ENCODE results near the gene LAMA2. TPM values are rescaled to one million over a fixed set of nuclear protein-coding genes. Genes with fewer than 3 reads are reported as not detected.

The LAMA2 gene
- total and polyA plus RNA-seq, 2 donors from 2014 or later: 2.2 to 20.8 TPM

DNA sequence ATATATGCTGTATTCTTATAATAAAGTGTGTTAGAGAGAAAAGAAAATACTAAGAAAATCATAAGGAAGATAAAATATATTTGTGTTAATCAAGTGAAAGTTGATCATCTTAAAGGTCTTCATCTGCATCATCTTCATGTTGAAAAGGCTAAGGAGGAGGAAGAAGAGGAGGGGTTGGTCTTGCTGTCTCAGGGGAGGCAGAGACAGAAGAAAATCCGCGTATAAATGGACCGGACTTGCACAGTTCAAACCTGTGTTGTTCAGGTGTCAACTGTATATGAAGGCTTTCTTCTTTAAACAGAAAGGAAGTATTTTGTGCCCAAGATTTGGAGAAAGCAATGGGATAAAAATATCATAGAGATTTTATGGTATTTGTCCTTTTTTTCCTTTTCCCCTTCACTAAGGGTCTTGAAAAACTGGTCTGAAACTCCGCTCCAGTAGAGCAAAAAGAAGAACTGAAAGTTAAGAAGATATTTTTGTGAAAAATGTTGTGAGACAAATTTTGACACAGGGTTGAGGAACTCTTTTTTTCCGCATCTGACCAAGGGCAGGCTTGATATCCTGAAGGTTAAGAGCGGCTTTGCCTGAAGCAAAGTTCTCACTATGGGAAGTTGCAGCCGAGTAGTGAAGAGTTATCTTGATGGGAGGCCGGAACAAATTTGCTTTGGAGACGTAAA lies 350.7 kb downstream of the LAMA2 start:
- intact Hi-C loops (cut with DNase I): no loop called here
- no peak for DNase-seq
- H3K9ac ChIP-seq (ENCODE audit: low read length in 3 of 3): no peak overlapping the region
- H3K27me3 ChIP-seq (ENCODE audit: control insufficient read depth, insufficient read depth, low read length): no peaks in the 10 kb centered on the region
- TF ChIP-seq, protein P1, sequence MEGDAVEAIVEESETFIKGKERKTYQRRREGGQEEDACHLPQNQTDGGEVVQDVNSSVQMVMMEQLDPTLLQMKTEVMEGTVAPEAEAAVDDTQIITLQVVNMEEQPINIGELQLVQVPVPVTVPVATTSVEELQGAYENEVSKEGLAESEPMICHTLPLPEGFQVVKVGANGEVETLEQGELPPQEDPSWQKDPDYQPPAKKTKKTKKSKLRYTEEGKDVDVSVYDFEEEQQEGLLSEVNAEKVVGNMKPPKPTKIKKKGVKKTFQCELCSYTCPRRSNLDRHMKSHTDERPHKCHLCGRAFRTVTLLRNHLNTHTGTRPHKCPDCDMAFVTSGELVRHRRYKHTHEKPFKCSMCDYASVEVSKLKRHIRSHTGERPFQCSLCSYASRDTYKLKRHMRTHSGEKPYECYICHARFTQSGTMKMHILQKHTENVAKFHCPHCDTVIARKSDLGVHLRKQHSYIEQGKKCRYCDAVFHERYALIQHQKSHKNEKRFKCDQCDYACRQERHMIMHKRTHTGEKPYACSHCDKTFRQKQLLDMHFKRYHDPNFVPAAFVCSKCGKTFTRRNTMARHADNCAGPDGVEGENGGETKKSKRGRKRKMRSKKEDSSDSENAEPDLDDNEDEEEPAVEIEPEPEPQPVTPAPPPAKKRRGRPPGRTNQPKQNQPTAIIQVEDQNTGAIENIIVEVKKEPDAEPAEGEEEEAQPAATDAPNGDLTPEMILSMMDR (IDR thresholded peaks at IDR 0.05; ENCODE audit: borderline replicate concordance, extremely low read depth, insufficient read depth): no peak
- H3K9me3 ChIP-seq (ENCODE audit: control insufficient read depth in 2 of 3, insufficient read depth in 1 of 3, low read length in 3 of 3): no peaks in the 10 kb centered on the region
- no peaks in the 10 kb centered on the region for H3K4me1 ChIP-seq (ENCODE audit: control insufficient read depth in 2 of 3, insufficient read depth in 2 of 3, low read depth in 1 of 3, low read length in 3 of 3)
- H3K27ac ChIP-seq (ENCODE audit: low read depth in 2 of 2, low read length in 2 of 2): no peak overlapping the region
- no peaks in the 10 kb centered on the region for H3K36me3 ChIP-seq (ENCODE audit: control insufficient read depth in 2 of 3, insufficient read depth in 3 of 3, low read length in 3 of 3)
- no peak overlapping the region for H3K4me3 ChIP-seq (ENCODE audit: low read length in 3 of 3)
- no peak for FAIRE-seq

DNA sequence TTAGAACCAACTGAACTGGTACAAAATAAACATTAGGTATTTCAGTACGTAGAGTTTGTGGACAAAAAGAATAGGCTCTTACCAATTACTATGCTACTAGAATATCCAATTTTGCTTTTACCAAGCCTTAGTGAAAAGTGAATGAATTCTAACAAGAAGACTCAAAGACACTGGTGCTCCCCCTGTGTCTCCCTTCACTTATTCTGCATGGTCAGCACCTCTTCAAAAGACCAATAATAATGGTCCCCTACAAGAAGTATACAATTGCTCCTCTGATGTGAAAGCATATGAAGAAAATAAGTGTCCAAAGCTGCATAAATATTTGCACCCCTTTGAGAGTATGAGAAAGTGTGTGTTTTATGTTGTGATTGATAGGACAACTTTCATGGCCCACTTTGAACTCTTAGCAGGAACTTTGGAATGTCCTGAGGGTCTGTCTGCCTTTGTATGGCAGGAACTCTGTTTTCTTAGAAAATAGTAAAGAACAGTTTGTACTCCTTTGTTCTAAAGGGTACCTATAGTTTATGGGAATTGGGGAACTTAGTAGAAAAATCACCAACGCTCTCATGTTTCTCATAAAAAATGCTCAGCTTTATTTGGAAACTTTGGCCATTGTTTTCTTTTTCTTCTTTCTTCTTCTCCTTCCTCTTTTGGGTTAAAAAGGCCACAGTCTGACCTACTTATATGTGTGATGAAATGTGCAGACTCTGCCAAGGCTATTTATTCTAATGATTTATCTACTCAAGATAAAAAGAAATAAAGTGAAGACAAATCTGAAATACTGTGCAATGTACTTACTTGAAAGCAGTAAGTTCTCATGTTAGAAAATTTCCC lies 352.4 kb downstream of the LAMA2 start:
- FAIRE-seq (peak; percentile 3), DNase-seq (peak in 2 of 5 donors; percentile 50 to 60)

DNA sequence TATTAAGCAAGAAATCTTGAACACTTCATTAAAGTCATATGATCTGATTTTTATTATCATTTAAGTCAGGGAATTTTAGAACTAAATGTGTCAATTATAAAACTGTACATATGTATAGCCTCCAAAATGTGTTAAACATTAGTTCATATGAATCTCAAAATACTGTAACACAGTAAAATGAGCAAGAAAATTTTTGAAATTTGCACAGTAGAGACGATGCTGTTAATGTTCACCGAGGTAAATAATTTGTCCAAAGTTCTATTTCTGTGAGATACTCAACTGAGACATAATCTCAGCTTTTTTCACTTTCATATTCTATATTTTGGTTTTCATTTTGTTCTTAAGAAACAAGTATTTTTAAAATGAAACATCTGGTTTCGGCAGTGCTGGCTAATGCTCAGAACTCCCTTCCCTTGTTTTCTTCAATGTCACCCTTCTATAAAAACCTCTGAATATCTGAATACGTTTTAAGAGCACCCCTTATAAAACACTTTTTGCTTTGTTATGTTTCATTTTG lies 353.1 kb downstream of the LAMA2 start:
- no peak for FAIRE-seq
- H3K9ac ChIP-seq (ENCODE audit: low read length in 3 of 3): no peak overlapping the region

More for the DNA sequence above, 352.4 kb downstream of the LAMA2 start:
- no peak overlapping the region for H3K4me3 ChIP-seq (ENCODE audit: low read length in 3 of 3)
- intact Hi-C loops (cut with DNase I): no loop called here
- H3K36me3 ChIP-seq (ENCODE audit: control insufficient read depth in 2 of 3, insufficient read depth in 3 of 3, low read length in 3 of 3): no peaks in the 10 kb centered on the region
- TF ChIP-seq, protein P1 (IDR thresholded peaks at IDR 0.05; ENCODE audit: borderline replicate concordance, extremely low read depth, insufficient read depth): no peak
- no peak overlapping the region for H3K9ac ChIP-seq (ENCODE audit: low read length in 3 of 3)
- no peaks in the 10 kb centered on the region for H3K4me1 ChIP-seq (ENCODE audit: control insufficient read depth in 2 of 3, insufficient read depth in 2 of 3, low read depth in 1 of 3, low read length in 3 of 3)
- H3K9me3 ChIP-seq (ENCODE audit: control insufficient read depth in 2 of 3, insufficient read depth in 1 of 3, low read length in 3 of 3): no peaks in the 10 kb centered on the region
- H3K27me3 ChIP-seq (ENCODE audit: control insufficient read depth, insufficient read depth, low read length): no peaks in the 10 kb centered on the region
- H3K27ac ChIP-seq (ENCODE audit: low read depth in 2 of 2, low read length in 2 of 2): no peak overlapping the region

More for the DNA sequence above, 353.1 kb downstream of the LAMA2 start:
- Histone ChIP-seq H3K4me1 (ENCODE audit: control insufficient read depth in 2 of 3, insufficient read depth in 2 of 3, low read depth in 1 of 3, low read length in 3 of 3) (no peaks in the 10 kb centered on the region), H3K27ac (ENCODE audit: low read depth in 2 of 2, low read length in 2 of 2) (no peak overlapping the region), H3K36me3 (ENCODE audit: control insufficient read depth in 2 of 3, insufficient read depth in 3 of 3, low read length in 3 of 3) (no peaks in the 10 kb centered on the region), H3K9me3 (ENCODE audit: control insufficient read depth in 2 of 3, insufficient read depth in 1 of 3, low read length in 3 of 3) (no peaks in the 10 kb centered on the region), H3K4me3 (ENCODE audit: low read length in 3 of 3) (no peak overlapping the region), H3K27me3 (ENCODE audit: control insufficient read depth, insufficient read depth, low read length) (no peaks in the 10 kb centered on the region)
- TF ChIP-seq, protein P1 (IDR thresholded peaks at IDR 0.05; ENCODE audit: borderline replicate concordance, extremely low read depth, insufficient read depth): no peak
- intact Hi-C loops (cut with DNase I): no loop called here
- no peak for DNase-seq

Data from kidney (tissue), 14 donors.